H9 (cell line): Measurements from ENCODE around the gene DDIT4. TPM values are rescaled to one million over a fixed set of nuclear protein-coding genes. Genes with fewer than 3 reads are reported as not detected.

Experiments used
- DNase-seq: peaks from one replicate; pipeline ENCODE4 v3.0.0-alpha.2; 2017
- H2AFZ ChIP-seq: one replicate; pipeline ENCODE4 v1.6.1; 2013; ENCODE audit warnings: mild to moderate bottlenecking, low read length, control low read depth, moderate library complexity
- H2AK5ac ChIP-seq: 2 replicates; pipeline ENCODE4 v1.6.1; 2013; ENCODE audit warnings: low read length, control low read depth, mixed read lengths; ENCODE audit not compliant: insufficient read length
- H2BK120ac ChIP-seq: one replicate; pipeline ENCODE4 v1.6.1; 2013; ENCODE audit warnings: low read depth, mild to moderate bottlenecking, low read length, control low read depth, inconsistent platforms; ENCODE audit not compliant: poor library complexity, severe bottlenecking
- H2BK12ac ChIP-seq: 2 replicates; pipeline ENCODE4 v1.6.1; 2013; ENCODE audit warnings: low read length, control low read depth, mixed read lengths, low read depth; ENCODE audit not compliant: insufficient read length
- H2BK15ac ChIP-seq: 2 replicates; pipeline ENCODE4 v1.6.1; 2013; ENCODE audit warnings: low read depth, low read length, control low read depth
- H2BK20ac ChIP-seq: one replicate; pipeline ENCODE4 v1.6.1; 2013; ENCODE audit warnings: low read depth, mild to moderate bottlenecking, low read length, control low read depth, inconsistent platforms; ENCODE audit not compliant: poor library complexity, severe bottlenecking
- H2BK5ac ChIP-seq: 2 replicates; pipeline ENCODE4 v1.6.1; 2013; ENCODE audit warnings: low read length, control low read depth, mixed read lengths; ENCODE audit not compliant: insufficient read length
- H3K14ac ChIP-seq: 2 replicates; pipeline ENCODE4 v1.6.1; 2013; ENCODE audit warnings: low read length, control low read depth; ENCODE audit not compliant: insufficient read depth
- H3K18ac ChIP-seq: 2 replicates; pipeline ENCODE4 v1.6.1; 2013; ENCODE audit warnings: low read depth, mild to moderate bottlenecking, mixed read lengths, low read length, control low read depth; ENCODE audit not compliant: insufficient read length
- H3K23ac ChIP-seq: 2 replicates; pipeline ENCODE4 v1.6.1; 2013; ENCODE audit warnings: low read length, control low read depth, mixed read lengths, low read depth; ENCODE audit not compliant: insufficient read length
- H3K23me2 ChIP-seq: 2 replicates; pipeline ENCODE4 v1.6.1; 2013; ENCODE audit warnings: low read depth, mild to moderate bottlenecking, mixed read lengths, low read length, control low read depth; ENCODE audit not compliant: insufficient read length, poor library complexity, severe bottlenecking
- H3K27ac ChIP-seq: 2 replicates; pipeline ENCODE4 v1.5.1; 2013; ENCODE audit warnings: low read length, control low read depth, mixed read lengths, low read depth; ENCODE audit not compliant: insufficient read length
- H3K27me3 ChIP-seq: 2 replicates; pipeline ENCODE4 v1.6.1; 2013; ENCODE audit warnings: low read length, control low read depth, inconsistent platforms; ENCODE audit not compliant: insufficient read depth
- H3K4ac ChIP-seq: 2 replicates; pipeline ENCODE4 v1.6.1; 2013; ENCODE audit warnings: low read depth, mild to moderate bottlenecking, control low read depth, inconsistent platforms, low read length, moderate library complexity
- H3K4me1 ChIP-seq: 2 replicates; pipeline ENCODE4 v1.6.1; 2013; ENCODE audit warnings: low read length, control low read depth, inconsistent platforms; ENCODE audit not compliant: insufficient read depth
- H3K4me2 ChIP-seq: 2 replicates; pipeline ENCODE4 v1.6.1; 2013; ENCODE audit warnings: low read length, control low read depth, mixed read lengths; ENCODE audit not compliant: insufficient read length, insufficient read depth
- H3K56ac ChIP-seq: 2 replicates; pipeline ENCODE4 v1.6.1; 2013; ENCODE audit warnings: low read depth, mild to moderate bottlenecking, mixed read lengths, low read length, control low read depth; ENCODE audit not compliant: insufficient read length
- H3K79me1 ChIP-seq: 2 replicates; pipeline ENCODE4 v1.6.1; 2013; ENCODE audit warnings: low read depth, mild to moderate bottlenecking, moderate library complexity, low read length, control low read depth, inconsistent platforms; ENCODE audit not compliant: insufficient read depth, poor library complexity, severe bottlenecking
- H3K79me2 ChIP-seq: 2 replicates; pipeline ENCODE4 v1.6.1; 2013; ENCODE audit warnings: low read length, control low read depth, inconsistent platforms; ENCODE audit not compliant: insufficient read depth
- H3K9ac ChIP-seq: 2 replicates; pipeline ENCODE4 v1.6.1; 2013; ENCODE audit warnings: low read length, control low read depth, mixed read lengths; ENCODE audit not compliant: insufficient read length; ENCODE audit errors: extremely low read depth
- H3K9me3 ChIP-seq: one replicate; pipeline ENCODE4 v1.6.1; 2013; ENCODE audit warnings: low read depth, low read length, inconsistent platforms; ENCODE audit not compliant: control insufficient read depth
- H3T11ph ChIP-seq: one replicate; pipeline ENCODE4 v1.6.1; 2013; ENCODE audit warnings: mild to moderate bottlenecking, low read length, control low read depth, inconsistent platforms
- H4K20me1 ChIP-seq: one replicate; pipeline ENCODE4 v1.6.1; 2013; ENCODE audit not compliant: control insufficient read depth, insufficient read length, insufficient read depth
- H4K5ac ChIP-seq: 2 replicates; pipeline ENCODE4 v1.6.1; 2013; ENCODE audit warnings: low read depth, mild to moderate bottlenecking, mixed read lengths, low read length, control low read depth; ENCODE audit not compliant: insufficient read length
- H4K8ac ChIP-seq: replicated peaks from 2 replicates; pipeline ENCODE4 v1.6.1; 2013; ENCODE audit warnings: low read length, control low read depth, mixed read lengths, low read depth; ENCODE audit not compliant: insufficient read length
- H4K91ac ChIP-seq: 2 replicates; pipeline ENCODE4 v1.6.1; 2013; ENCODE audit warnings: low read depth, mild to moderate bottlenecking, moderate library complexity, mixed read lengths, low read length, control low read depth; ENCODE audit not compliant: insufficient read length
- H3K27ac Mint-ChIP-seq, 3 experiments: 2 replicates in 2 of 3; 3 replicates in 1 of 3; pipeline ENCODE4 v1.8.0; 2020 to 2021; ENCODE audit warnings: mixed read lengths in 3 of 3, mild to moderate bottlenecking in 1 of 3, moderate library complexity in 1 of 3
- H3K27me3 Mint-ChIP-seq: 2 replicates; pipeline ENCODE4 v1.8.0; 2021; ENCODE audit warnings: low read depth, mild to moderate bottlenecking, moderate library complexity, mixed read lengths
- H3K36me3 Mint-ChIP-seq, 3 experiments: 2 replicates in 2 of 3; 3 replicates in 1 of 3; pipeline ENCODE4 v1.8.0; 2020 to 2021; ENCODE audit warnings: low read depth in 3 of 3, mixed read lengths in 3 of 3; ENCODE audit not compliant: insufficient read depth in 1 of 3
- H3K4me1 Mint-ChIP-seq, 2 experiments: 2 replicates each; pipeline ENCODE4 v1.8.0; 2020; ENCODE audit warnings: mixed read lengths in 2 of 2
- H3K4me3 Mint-ChIP-seq, 2 experiments: 2 replicates in 1 of 2; 3 replicates in 1 of 2; pipeline ENCODE4 v1.8.0; 2020 to 2021; ENCODE audit warnings: mild to moderate bottlenecking in 2 of 2, mixed read lengths in 2 of 2, moderate library complexity in 1 of 2
- H3K9me3 Mint-ChIP-seq, 2 experiments: 2 replicates in 1 of 2; 3 replicates in 1 of 2; pipeline ENCODE4 v1.8.0; 2020; ENCODE audit warnings: mild to moderate bottlenecking in 2 of 2, mixed read lengths in 2 of 2, moderate library complexity in 1 of 2
- WGBS: extraction: QIAGEN DNeasy Blood & Tissue Kit; methylation state at CpG from one replicate; pipeline ENCODE4 v1.1.7; 2013; ENCODE audit warnings: missing lambda C conversion rate, low lambda C conversion rate, mixed read lengths; ENCODE audit not compliant: insufficient read length; ENCODE audit errors: extremely low coverage; 5-methylcytosine and 5-hydroxymethylcytosine counted together
- total RNA-seq: library from RNA; stranded (reverse); gene quantifications from 2 replicates; pipeline ENCODE4 v1.2.1, GENCODE V29; 2021
- TF ChIP-seq, protein P1 (sequence below): fragments of 200-600 bp; sonication (generic); conservative IDR thresholded peaks from 3 replicates; pipeline ENCODE4 v1.8.0; 2021; ENCODE audit warnings: antibody characterized with exemption, mild to moderate bottlenecking

Gene DDIT4
- total RNA-seq, 1 experiment from 2014 or later: 84.0 TPM

DNA sequence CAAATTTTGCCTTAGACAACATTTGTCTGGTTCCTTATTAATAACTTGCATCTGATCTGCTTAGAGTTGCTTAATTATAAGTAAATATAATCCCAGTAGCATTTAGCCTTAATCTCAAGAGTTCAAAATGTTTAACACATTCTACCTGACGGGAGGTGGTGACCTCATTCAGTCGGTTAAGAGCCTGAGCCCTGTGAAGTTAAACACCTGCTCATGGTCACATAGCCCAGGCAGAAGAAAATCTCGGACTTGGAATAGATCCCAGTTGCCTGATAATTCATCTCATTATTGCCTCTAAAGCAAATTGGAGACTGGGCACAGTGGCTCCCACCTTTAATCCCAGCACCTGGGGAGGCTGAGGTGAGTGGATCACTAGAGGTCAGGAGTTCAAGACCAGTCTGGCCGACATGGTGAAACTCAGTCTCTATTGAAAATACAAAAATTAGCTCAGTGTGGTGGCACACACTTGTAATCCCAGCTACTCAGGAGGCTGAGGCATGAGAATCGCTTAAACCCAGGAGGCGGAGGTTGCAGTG, 39.1 kb upstream of the DDIT4 start:
- H2AFZ ChIP-seq: no peak overlapping the region
- no CpG with 5 or more reads among the region's 6 CpGs for WGBS

More for the DNA sequence above, 39.1 kb upstream of the DDIT4 start:
- no peak overlapping the region for H3K14ac ChIP-seq
- H2BK5ac ChIP-seq: no peak overlapping the region
- H3K9me3 ChIP-seq: no peaks in the 10 kb centered on the region
- TF ChIP-seq, protein P1, sequence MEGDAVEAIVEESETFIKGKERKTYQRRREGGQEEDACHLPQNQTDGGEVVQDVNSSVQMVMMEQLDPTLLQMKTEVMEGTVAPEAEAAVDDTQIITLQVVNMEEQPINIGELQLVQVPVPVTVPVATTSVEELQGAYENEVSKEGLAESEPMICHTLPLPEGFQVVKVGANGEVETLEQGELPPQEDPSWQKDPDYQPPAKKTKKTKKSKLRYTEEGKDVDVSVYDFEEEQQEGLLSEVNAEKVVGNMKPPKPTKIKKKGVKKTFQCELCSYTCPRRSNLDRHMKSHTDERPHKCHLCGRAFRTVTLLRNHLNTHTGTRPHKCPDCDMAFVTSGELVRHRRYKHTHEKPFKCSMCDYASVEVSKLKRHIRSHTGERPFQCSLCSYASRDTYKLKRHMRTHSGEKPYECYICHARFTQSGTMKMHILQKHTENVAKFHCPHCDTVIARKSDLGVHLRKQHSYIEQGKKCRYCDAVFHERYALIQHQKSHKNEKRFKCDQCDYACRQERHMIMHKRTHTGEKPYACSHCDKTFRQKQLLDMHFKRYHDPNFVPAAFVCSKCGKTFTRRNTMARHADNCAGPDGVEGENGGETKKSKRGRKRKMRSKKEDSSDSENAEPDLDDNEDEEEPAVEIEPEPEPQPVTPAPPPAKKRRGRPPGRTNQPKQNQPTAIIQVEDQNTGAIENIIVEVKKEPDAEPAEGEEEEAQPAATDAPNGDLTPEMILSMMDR: no peak
- H3K4me2 ChIP-seq: no peak overlapping the region
- H2BK12ac ChIP-seq: no peak overlapping the region
- no peak overlapping the region for H3K18ac ChIP-seq
- no peak overlapping the region for H3K27ac ChIP-seq
- no peak overlapping the region for H3K4ac ChIP-seq
- no peak overlapping the region for H2BK15ac ChIP-seq
- no peaks in the 10 kb centered on the region for H3K79me1 ChIP-seq
- H3K79me2 ChIP-seq: no peaks in the 10 kb centered on the region
- H3K23me2 ChIP-seq: no peaks in the 10 kb centered on the region
- Mint-ChIP-seq H3K36me3 (peaks cover 19 to 44% (median 41%) of the 10 kb centered on the region in 3 experiments), H3K4me1 (peaks cover 2% of the 10 kb centered on the region in 2 experiments; a peak in 3 of 4 replicates), H3K4me3 (no peak overlapping the region), H3K27me3 (no peaks in the 10 kb centered on the region), H3K9me3 (no peaks in the 10 kb centered on the region; a peak in 1 of 5 replicates), H3K27ac (no peak overlapping the region)
- no peak overlapping the region for H2AK5ac ChIP-seq
- no peak for DNase-seq
- H3K27me3 ChIP-seq: no peaks in the 10 kb centered on the region
- H3T11ph ChIP-seq: no peak overlapping the region
- H4K5ac ChIP-seq: no peak overlapping the region
- H4K8ac ChIP-seq: no peak overlapping the region
- H3K9ac ChIP-seq: no peak overlapping the region
- no peak overlapping the region for H3K23ac ChIP-seq
- no peak overlapping the region for H2BK120ac ChIP-seq
- H3K56ac ChIP-seq: no peak overlapping the region
- no peaks in the 10 kb centered on the region for H4K20me1 ChIP-seq
- H2BK20ac ChIP-seq: no peak overlapping the region
- H4K91ac ChIP-seq: no peak overlapping the region
- H3K4me1 ChIP-seq: no peaks in the 10 kb centered on the region
